PC-3 (cell line): Measurements from ENCODE around the gene PKNOX1.
"Not testable (repeated sequence)": the region's sequence is repeated elsewhere in the genome, so short reads cannot be mapped to it uniquely, and the experiment has no call there.

Experiments
- CTCF ChIP-seq: fragments of 300-600 bp; sonication (generic); conservative IDR thresholded peaks from 2 replicates; pipeline ENCODE4 v1.5.1; 2017; ENCODE audit warnings: antibody characterized with exemption, low read depth, mild to moderate bottlenecking, low read length
- EZH2 ChIP-seq: fragments of 300-600 bp; sonication (generic); IDR thresholded peaks from one replicate; pipeline ENCODE4 v1.6.1; 2017; ENCODE audit warnings: antibody characterized with exemption, mild to moderate bottlenecking, low read length; ENCODE audit not compliant: unreplicated experiment

GRCh38 chr21:42937034-42937940, 37.1 kb upstream of the PKNOX1 start:
- TF ChIP-seq CTCF, EZH2: not testable (repeated sequence)
